GM10847 (cell line): ENCODE measurements around the gene RPS19BP1.

Experiments used
- POLR2A ChIP-seq: IDR thresholded peaks from 2 replicates; pipeline ENCODE4 v1.6.1; 2011; ENCODE audit not compliant: insufficient read length; ENCODE audit errors: extremely low read depth

The RPS19BP1 gene

GRCh38 chr22:39491696-39492095 lies 40.9 kb downstream of the RPS19BP1 start:
- no peak for TF ChIP-seq POLR2A

GRCh38 chr22:39490966-39491680 lies 41.4 kb downstream of the RPS19BP1 start:
- no peak for TF ChIP-seq POLR2A

GRCh38 chr22:39490135-39490798 lies 42.3 kb downstream of the RPS19BP1 start:
- no peak for TF ChIP-seq POLR2A

GRCh38 chr22:39489094-39490068 lies 43.2 kb downstream of the RPS19BP1 start:
- TF ChIP-seq POLR2A = no peak

- no peak for TF ChIP-seq POLR2A
These were observed 43.9 kb downstream of the RPS19BP1 start for GRCh38 chr22:39488563-39489083.

GRCh38 chr22:39487826-39488520 lies 44.6 kb downstream of the RPS19BP1 start:
- no peak for TF ChIP-seq POLR2A

- TF ChIP-seq POLR2A = no peak
These were observed 45.4 kb downstream of the RPS19BP1 start for GRCh38 chr22:39486951-39487825.

GRCh38 chr22:39482768-39483167 lies 49.8 kb downstream of the RPS19BP1 start:
- TF ChIP-seq POLR2A = no peak

- no peak for TF ChIP-seq POLR2A
These were observed 51.0 kb downstream of the RPS19BP1 start for GRCh38 chr22:39481595-39481994.

- no peak for TF ChIP-seq POLR2A
These were observed 51.5 kb downstream of the RPS19BP1 start for GRCh38 chr22:39481054-39481453.

GRCh38 chr22:39480557-39480956 lies 52.0 kb downstream of the RPS19BP1 start:
- no peak for TF ChIP-seq POLR2A

GRCh38 chr22:39479254-39479653 lies 53.3 kb downstream of the RPS19BP1 start:
- TF ChIP-seq POLR2A = no peak
